HEK293 (cell line): ENCODE results near the gene VWA3B.

Experiments used
- CTCF ChIP-seq: fragments of 450-650 bp; formaldehyde crosslinking; IDR thresholded peaks from 2 replicates; pipeline ENCODE4 v1.5.1; 2016; ENCODE audit warnings: missing biosample characterization, missing genetic modification characterization
- YY1 ChIP-seq: fragments of 450-650 bp; formaldehyde crosslinking; IDR thresholded peaks from 2 replicates; pipeline ENCODE4 v1.5.1; 2018; ENCODE audit warnings: missing biosample characterization, missing genetic modification characterization
- ZBTB48 ChIP-seq: fragments of 450-650 bp; formaldehyde crosslinking; IDR thresholded peaks from 2 replicates; pipeline ENCODE4 v1.5.1; 2016; ENCODE audit warnings: missing biosample characterization, missing genetic modification characterization
- ZNF184 ChIP-seq: fragments of 450-650 bp; IDR thresholded peaks from 2 replicates; pipeline ENCODE4 v1.5.1; 2018; ENCODE audit warnings: missing biosample characterization, mild to moderate bottlenecking, missing genetic modification characterization
- ZNF24 ChIP-seq: fragments of 450-650 bp; formaldehyde crosslinking; IDR thresholded peaks from 2 replicates; pipeline ENCODE4 v1.5.1; 2016; ENCODE audit warnings: missing biosample characterization, missing genetic modification characterization
- ZNF747 ChIP-seq: fragments of 450-650 bp; formaldehyde crosslinking; IDR thresholded peaks from 2 replicates; pipeline ENCODE4 v1.5.1; 2016; ENCODE audit warnings: missing biosample characterization, missing genetic modification characterization
- ZSCAN30 ChIP-seq: fragments of 450-650 bp; IDR thresholded peaks from 2 replicates; pipeline ENCODE4 v1.5.1; 2018; ENCODE audit warnings: missing biosample characterization, mild to moderate bottlenecking, missing genetic modification characterization, moderate library complexity
- TF ChIP-seq, protein P1 (sequence below): fragments of 450-650 bp; formaldehyde crosslinking; optimal IDR thresholded peaks from 2 replicates; pipeline ENCODE3; 2016; ENCODE audit warnings: missing biosample characterization, mild to moderate bottlenecking, missing genetic modification characterization
- TF ChIP-seq, protein P2 (sequence below): fragments of 450-650 bp; formaldehyde crosslinking; IDR thresholded peaks from 2 replicates; pipeline ENCODE4 v1.5.1; 2016; ENCODE audit warnings: missing biosample characterization, missing genetic modification characterization
- TF ChIP-seq, protein P3 (sequence below): fragments of 450-650 bp; formaldehyde crosslinking; IDR thresholded peaks from 2 replicates; pipeline ENCODE4 v1.5.1; 2016; ENCODE audit warnings: missing biosample characterization, missing genetic modification characterization

DNA sequence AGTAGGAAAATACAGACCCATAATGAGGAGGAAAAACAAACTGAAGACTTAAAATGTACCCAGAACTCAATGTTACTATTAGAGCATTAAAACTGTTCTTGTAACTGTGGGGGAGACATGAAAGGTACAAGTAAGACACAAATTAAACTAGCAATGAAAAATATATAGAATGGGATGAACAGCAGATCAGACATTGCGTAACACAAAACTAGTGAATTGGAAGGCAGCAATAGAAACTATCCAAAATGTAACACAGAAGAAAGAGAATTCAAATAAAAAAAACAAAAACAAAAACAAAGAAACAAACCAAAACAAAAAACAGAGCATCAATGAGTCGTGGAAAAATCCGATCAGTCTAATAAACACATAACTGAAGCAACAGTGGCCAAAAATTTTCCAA, 132.2 kb downstream of the VWA3B start:
- TF ChIP-seq ZNF747 (tag by site-specific recombination): no peak
- TF ChIP-seq ZNF184 (tag by site-specific recombination): no peak
- TF ChIP-seq ZBTB48 (tag by site-specific recombination): no peak
- TF ChIP-seq YY1 (tag by site-specific recombination): no peak
- no peak for TF ChIP-seq CTCF
- TF ChIP-seq, protein P1, sequence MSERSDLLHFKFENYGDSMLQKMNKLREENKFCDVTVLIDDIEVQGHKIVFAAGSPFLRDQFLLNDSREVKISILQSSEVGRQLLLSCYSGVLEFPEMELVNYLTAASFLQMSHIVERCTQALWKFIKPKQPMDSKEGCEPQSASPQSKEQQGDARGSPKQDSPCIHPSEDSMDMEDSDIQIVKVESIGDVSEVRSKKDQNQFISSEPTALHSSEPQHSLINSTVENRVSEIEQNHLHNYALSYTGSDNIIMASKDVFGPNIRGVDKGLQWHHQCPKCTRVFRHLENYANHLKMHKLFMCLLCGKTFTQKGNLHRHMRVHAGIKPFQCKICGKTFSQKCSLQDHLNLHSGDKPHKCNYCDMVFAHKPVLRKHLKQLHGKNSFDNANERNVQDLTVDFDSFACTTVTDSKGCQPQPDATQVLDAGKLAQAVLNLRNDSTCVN (tag by site-specific recombination): no peak
- TF ChIP-seq, protein P2, sequence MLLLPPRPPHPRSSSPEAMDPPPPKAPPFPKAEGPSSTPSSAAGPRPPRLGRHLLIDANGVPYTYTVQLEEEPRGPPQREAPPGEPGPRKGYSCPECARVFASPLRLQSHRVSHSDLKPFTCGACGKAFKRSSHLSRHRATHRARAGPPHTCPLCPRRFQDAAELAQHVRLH (tag by site-specific recombination): no peak
- TF ChIP-seq, protein P3, sequence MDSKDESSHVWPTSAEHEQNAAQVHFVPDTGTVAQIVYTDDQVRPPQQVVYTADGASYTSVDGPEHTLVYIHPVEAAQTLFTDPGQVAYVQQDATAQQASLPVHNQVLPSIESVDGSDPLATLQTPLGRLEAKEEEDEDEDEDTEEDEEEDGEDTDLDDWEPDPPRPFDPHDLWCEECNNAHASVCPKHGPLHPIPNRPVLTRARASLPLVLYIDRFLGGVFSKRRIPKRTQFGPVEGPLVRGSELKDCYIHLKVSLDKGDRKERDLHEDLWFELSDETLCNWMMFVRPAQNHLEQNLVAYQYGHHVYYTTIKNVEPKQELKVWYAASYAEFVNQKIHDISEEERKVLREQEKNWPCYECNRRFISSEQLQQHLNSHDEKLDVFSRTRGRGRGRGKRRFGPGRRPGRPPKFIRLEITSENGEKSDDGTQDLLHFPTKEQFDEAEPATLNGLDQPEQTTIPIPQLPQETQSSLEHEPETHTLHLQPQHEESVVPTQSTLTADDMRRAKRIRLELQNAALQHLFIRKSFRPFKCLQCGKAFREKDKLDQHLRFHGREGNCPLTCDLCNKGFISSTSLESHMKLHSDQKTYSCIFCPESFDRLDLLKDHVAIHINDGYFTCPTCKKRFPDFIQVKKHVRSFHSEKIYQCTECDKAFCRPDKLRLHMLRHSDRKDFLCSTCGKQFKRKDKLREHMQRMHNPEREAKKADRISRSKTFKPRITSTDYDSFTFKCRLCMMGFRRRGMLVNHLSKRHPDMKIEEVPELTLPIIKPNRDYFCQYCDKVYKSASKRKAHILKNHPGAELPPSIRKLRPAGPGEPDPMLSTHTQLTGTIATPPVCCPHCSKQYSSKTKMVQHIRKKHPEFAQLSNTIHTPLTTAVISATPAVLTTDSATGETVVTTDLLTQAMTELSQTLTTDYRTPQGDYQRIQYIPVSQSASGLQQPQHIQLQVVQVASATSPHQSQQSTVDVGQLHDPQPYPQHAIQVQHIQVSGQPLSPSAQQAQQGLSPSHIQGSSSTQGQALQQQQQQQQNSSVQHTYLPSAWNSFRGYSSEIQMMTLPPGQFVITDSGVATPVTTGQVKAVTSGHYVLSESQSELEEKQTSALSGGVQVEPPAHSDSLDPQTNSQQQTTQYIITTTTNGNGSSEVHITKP (tag by site-specific recombination): no peak
- TF ChIP-seq ZSCAN30 (tag by site-specific recombination): no peak
- no peak for TF ChIP-seq ZNF24 (tag by site-specific recombination)
